ENCODE measurements around the gene PDRG1. TPM values are rescaled to one million over a fixed set of nuclear protein-coding genes. Genes with fewer than 3 reads are reported as not detected.

Gene PDRG1
- total RNA-seq, 1 experiment from 2014 or later: 48.2 TPM

GRCh38 chr20:31962761-31963160 is 10.9 kb upstream of the PDRG1 start:
- ATAC-seq: no peak
- TF ChIP-seq SIN3A (IDR thresholded peaks at IDR 0.05; ENCODE audit: borderline replicate concordance, insufficient read depth, low read depth, low read length): no peak
- TF ChIP-seq CTCF (IDR thresholded peaks at IDR 0.05): no peak
- TF ChIP-seq REST (IDR thresholded peaks at IDR 0.05; ENCODE audit: insufficient read depth in 1 of 2, low read depth in 2 of 2, low read length in 1 of 2): no peak
- TF ChIP-seq TCF7L2 (IDR thresholded peaks at IDR 0.05; ENCODE audit: low read depth, low read length): no peak
- no peak for TF ChIP-seq POLR2AphosphoS5 (IDR thresholded peaks at IDR 0.05; ENCODE audit: low read depth, low read length)
- BruUV-seq (replicated peaks): no TSS peak
- ChIA-PET CTCF (interaction anchor here (1.3 kb wide), 1 partner anchor 11 kb away, joined by 9 read pairs; the partner anchor contains the start of gene PDRG1), POLR2A (no interaction called here)
- DNase-seq (ENCODE audit: low read depth, low spot score): no peak
- H3K36me3 ChIP-seq (ENCODE audit: control insufficient read depth, insufficient read depth, low read length): no peaks in the 10 kb centered on the region
- no peaks in the 10 kb centered on the region for H3K9me3 ChIP-seq (ENCODE audit: control insufficient read depth, insufficient read depth, low read depth, low read length)
- peaks cover 6% of the 10 kb centered on the region for H3K27me3 ChIP-seq (ENCODE audit: control insufficient read depth, insufficient read depth, low read length)
- H3K27ac ChIP-seq (ENCODE audit: low read length): peak overlapping the region; percentile 44; the same call in 1 of the 2 replicates
- peaks cover 22% of the 10 kb centered on the region for H3K4me1 ChIP-seq (ENCODE audit: control insufficient read depth, insufficient read depth, low read length)
- intact Hi-C loops (cut with micrococcal nuclease; ENCODE audit: unreplicated experiment) (no loop called here), in situ Hi-C loops (cut with HindIII; ENCODE audit: low pct_unique_long_range_greater_than_20kb, low sequenced_read_pairs) (no loop called here)
- H3K4me3 ChIP-seq (ENCODE audit: low read depth in 2 of 2, low read length in 2 of 2): no peak overlapping the region

GRCh38 chr20:31956556-31957526 is 5.0 kb upstream of the PDRG1 start:
- ChIA-PET POLR2A (interaction anchor here (0.5 to 0.6 kb wide), 2 partner anchors 142 to 222 kb away, joined by 3 to 6 read pairs; no protein-coding TSS in a partner anchor), CTCF (interaction anchor here (0.6 to 1.1 kb wide), 3 partner anchors 104 to 167 kb away, joined by 3 to 7 read pairs (median 6); no protein-coding TSS in a partner anchor)
- H3K27me3 ChIP-seq (ENCODE audit: control insufficient read depth, insufficient read depth, low read length): no peaks in the 10 kb centered on the region
- DNase-seq (ENCODE audit: low read depth, low spot score) (no peak), ATAC-seq (no peak)
- in situ Hi-C loops (cut with HindIII; ENCODE audit: low pct_unique_long_range_greater_than_20kb, low sequenced_read_pairs) (no loop called here), intact Hi-C loops (cut with micrococcal nuclease; ENCODE audit: unreplicated experiment) (loop anchor here (10.0 kb wide), 1 partner anchor 138 kb away; no protein-coding TSS in a partner anchor)
- H3K9me3 ChIP-seq (ENCODE audit: control insufficient read depth, insufficient read depth, low read depth, low read length): no peaks in the 10 kb centered on the region
- no peak for TF ChIP-seq SIN3A (IDR thresholded peaks at IDR 0.05; ENCODE audit: borderline replicate concordance, insufficient read depth, low read depth, low read length)
- no peak for TF ChIP-seq REST (IDR thresholded peaks at IDR 0.05; ENCODE audit: insufficient read depth in 1 of 2, low read depth in 2 of 2, low read length in 1 of 2)
- TF ChIP-seq TCF7L2 (IDR thresholded peaks at IDR 0.05; ENCODE audit: low read depth, low read length): no peak
- TF ChIP-seq POLR2AphosphoS5 (IDR thresholded peaks at IDR 0.05; ENCODE audit: low read depth, low read length): no peak
- TF ChIP-seq CTCF (IDR thresholded peaks at IDR 0.05): no peak
- 0 out of 2 replicates have a peak, but pooled peaks cover 4% of the 10 kb centered on the region for H3K4me1 ChIP-seq (ENCODE audit: control insufficient read depth, insufficient read depth, low read length)
- H3K36me3 ChIP-seq (ENCODE audit: control insufficient read depth, insufficient read depth, low read length): no peaks in the 10 kb centered on the region
- H3K27ac ChIP-seq (ENCODE audit: low read length): peak overlapping the region; percentile 39; the same call in 1 of the 2 replicates
- BruUV-seq (replicated peaks): no TSS peak
- no peak overlapping the region for H3K4me3 ChIP-seq (ENCODE audit: low read depth in 2 of 2, low read length in 2 of 2)
